B cell (primary cell): ENCODE results near the gene TMEM154. TPM values are rescaled to one million over a fixed set of nuclear protein-coding genes. Genes with fewer than 3 reads are reported as not detected.

Experiments used
- ATAC-seq: fragments of 200-7000 bp; cut with Tn5 transposase; one replicate; pipeline ENCODE4 v1.10.0; 2021; ENCODE audit warnings: low read depth, mild to moderate bottlenecking, moderate number of reproducible peaks, moderate library complexity
- CTCF ChIA-PET: fragments of 350-600 bp; sonication (Branson Sonifier 250); formaldehyde crosslinking; loops from one replicate; lab custom pipeline; 2021; ENCODE audit warnings: antibody characterized with exemption, inconsistent platforms; lab: Charles Lee
- POLR2A ChIA-PET: fragments of 350-600 bp; sonication (Branson Sonifier 250); formaldehyde crosslinking; loops from one replicate; lab custom pipeline; 2021; ENCODE audit warnings: antibody characterized with exemption; lab: Charles Lee
- DNase-seq: peaks from one replicate; pipeline ENCODE4 v3.0.0; 2013
- H2AFZ ChIP-seq: 2 replicates; pipeline ENCODE4 v1.6.1; 2012; ENCODE audit warnings: mild to moderate bottlenecking, low read depth, low read length; ENCODE audit not compliant: insufficient read depth, poor library complexity, severe bottlenecking
- H3K27ac ChIP-seq, 2 donors: 1 replicate in 1 of 2; 2 replicates in 1 of 2; pipeline ENCODE4 v1.5.1; 2012 to 2013; ENCODE audit warnings: low read length in 2 of 2, mild to moderate bottlenecking in 2 of 2, moderate library complexity in 1 of 2
- H3K27me3 ChIP-seq, 4 experiments: fragments of 200-600 bp in 1 of 4; sonication (generic) in 1 of 4; replicated peaks in 1 of 4; 1 replicate in 2 of 4; 2 replicates in 2 of 4; pipeline versions ENCODE4 v1.6.1 to v1.7.0; 2013 to 2016; ENCODE audit warnings: low read length in 3 of 4, mild to moderate bottlenecking in 2 of 4, mixed read lengths in 1 of 4, moderate library complexity in 1 of 4; ENCODE audit not compliant: insufficient read depth in 4 of 4, control insufficient read depth in 3 of 4; ENCODE audit errors: control extremely low read depth in 1 of 4
- H3K36me3 ChIP-seq, 2 experiments: replicated peaks in 1 of 2; 1 replicate in 1 of 2; 2 replicates in 1 of 2; pipeline versions ENCODE4 v1.6.1 to v1.7.1; 2013; ENCODE audit warnings: low read length in 1 of 2; ENCODE audit not compliant: insufficient read depth in 2 of 2, control insufficient read depth in 1 of 2; ENCODE audit errors: control extremely low read depth in 1 of 2, extremely low read depth in 1 of 2
- H3K4me1 ChIP-seq, 2 donors: fragments of 200-600 bp in 1 of 2; sonication (generic) in 1 of 2; 1 replicate in 1 of 2; 2 replicates in 1 of 2; pipeline versions ENCODE4 v1.5.1 to v1.6.1; 2013 to 2017; ENCODE audit warnings: low read length in 2 of 2; ENCODE audit not compliant: control insufficient read depth in 2 of 2, insufficient read depth in 2 of 2
- H3K4me2 ChIP-seq: replicated peaks from 2 replicates; pipeline ENCODE3; 2012; ENCODE audit warnings: mild to moderate bottlenecking, low read depth, low read length; ENCODE audit not compliant: poor library complexity, severe bottlenecking
- H3K4me3 ChIP-seq, 5 experiments: fragments of 200-600 bp in 1 of 5; sonication (generic) in 1 of 5; 1 replicate in 3 of 5; 2 replicates in 2 of 5; pipeline versions ENCODE4 v1.5.1 to v1.7.0; 2011 to 2016; ENCODE audit warnings: low read length in 4 of 5, mild to moderate bottlenecking in 4 of 5, low read depth in 2 of 5, control low read depth in 1 of 5, moderate library complexity in 1 of 5; ENCODE audit not compliant: insufficient read depth in 1 of 5; ENCODE audit errors: control extremely low read depth in 1 of 5, extremely low read depth in 1 of 5
- H3K79me2 ChIP-seq: fragments of 200-600 bp; sonication (generic); one replicate; pipeline ENCODE4 v1.6.0; 2016; ENCODE audit warnings: low read length; ENCODE audit not compliant: control insufficient read depth, insufficient read depth
- H3K9ac ChIP-seq: fragments of 200-600 bp; sonication (generic); 2 replicates; pipeline ENCODE4 v1.6.1; 2017; ENCODE audit warnings: mild to moderate bottlenecking, low read length, moderate library complexity
- H3K9me3 ChIP-seq, 3 donors: one replicate each; pipeline versions ENCODE4 v1.6.1 to v1.7.1; 2013; ENCODE audit warnings: low read length in 2 of 3; ENCODE audit not compliant: control insufficient read depth in 2 of 3, insufficient read depth in 1 of 3; ENCODE audit errors: control extremely low read depth in 1 of 3
- H4K20me1 ChIP-seq: 2 replicates; pipeline ENCODE4 v1.6.0; 2012; ENCODE audit warnings: mild to moderate bottlenecking, low read length; ENCODE audit not compliant: insufficient read depth, control insufficient read depth, poor library complexity, severe bottlenecking
- H3K27ac Mint-ChIP-seq: one replicate; pipeline ENCODE4 v1.8.0; 2021; ENCODE audit warnings: mixed read lengths
- H3K27me3 Mint-ChIP-seq: one replicate; pipeline ENCODE4 v1.8.0; 2021; ENCODE audit warnings: mixed read lengths
- H3K4me1 Mint-ChIP-seq: one replicate; pipeline ENCODE4 v1.8.0; 2021; ENCODE audit warnings: mixed read lengths
- H3K4me3 Mint-ChIP-seq: one replicate; pipeline ENCODE4 v1.8.0; 2021; ENCODE audit warnings: mixed read lengths
- H3K9me3 Mint-ChIP-seq: one replicate; pipeline ENCODE4 v1.8.0; 2022; ENCODE audit warnings: mixed read lengths; ENCODE audit not compliant: insufficient read depth
- EZH2 ChIP-seq: IDR thresholded peaks from 2 replicates; pipeline ENCODE4 v1.6.1; 2012; ENCODE audit warnings: borderline replicate concordance, low read depth, mild to moderate bottlenecking, moderate library complexity, low read length; ENCODE audit not compliant: insufficient read depth, poor library complexity, severe bottlenecking
- WGBS: methylation state at CpG from one replicate; pipeline ENCODE4 v1.1.5; 2013; ENCODE audit warnings: missing lambda C conversion rate; ENCODE audit not compliant: insufficient coverage; 5-methylcytosine and 5-hydroxymethylcytosine counted together
- intact Hi-C: fragments of 100-400 bp; cut with micrococcal nuclease; formaldehyde crosslinking; loops from one replicate; pipeline ENCODE4 v1.10.0; 2022
- polyA plus RNA-seq: library from polyadenylated mRNA; depleted of rRNA; stranded (reverse); fragments of >200 nt; gene quantifications from 2 replicates; pipeline ENCODE4 v1.2.3, GENCODE V29; 2012
- total RNA-seq, 2 donors: library from RNA; stranded (reverse); fragments of 120-200 nt in 1 of 2; gene quantifications; 1 replicate in 1 of 2; 2 replicates in 1 of 2; pipeline versions ENCODE4 v1.2.3 to v1.2.4, GENCODE V29; 2013 to 2022
- TF ChIP-seq, protein P1 (sequence below): fragments of 200-600 bp; IDR thresholded peaks from one replicate; pipeline ENCODE4 v1.8.0; 2022; ENCODE audit warnings: antibody characterized with exemption, mild to moderate bottlenecking

TMEM154 gene
- total and polyA plus RNA-seq, 2 donors (not counting 1 experiment from before 2014, with no cell fraction given): 20.1 to 99.1 TPM

DNA sequence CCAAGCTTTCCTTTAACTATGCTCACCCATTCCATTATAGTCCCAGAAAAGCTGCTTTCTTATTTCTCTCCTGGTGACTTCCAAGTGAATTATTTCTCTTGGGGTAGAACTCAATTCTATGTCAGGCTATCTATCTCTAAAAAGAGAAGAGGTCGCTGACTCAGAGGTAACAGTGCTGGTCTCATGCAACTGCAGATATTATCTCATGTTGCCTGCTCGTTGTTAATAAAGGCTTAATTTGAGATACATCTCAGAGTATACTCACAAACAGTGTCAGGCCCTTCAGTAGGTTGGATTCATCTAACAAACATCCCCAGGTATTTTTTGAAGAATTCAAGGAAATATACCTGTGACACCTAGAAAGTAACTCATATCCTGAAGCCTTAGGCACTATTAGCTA, 2.7 kb downstream of the TMEM154 start:
- ATAC-seq: no peak
- H3K4me3 ChIP-seq: peak overlapping the region in 2 of 5 experiments; percentile 10 to 44
- TF ChIP-seq, protein P1, sequence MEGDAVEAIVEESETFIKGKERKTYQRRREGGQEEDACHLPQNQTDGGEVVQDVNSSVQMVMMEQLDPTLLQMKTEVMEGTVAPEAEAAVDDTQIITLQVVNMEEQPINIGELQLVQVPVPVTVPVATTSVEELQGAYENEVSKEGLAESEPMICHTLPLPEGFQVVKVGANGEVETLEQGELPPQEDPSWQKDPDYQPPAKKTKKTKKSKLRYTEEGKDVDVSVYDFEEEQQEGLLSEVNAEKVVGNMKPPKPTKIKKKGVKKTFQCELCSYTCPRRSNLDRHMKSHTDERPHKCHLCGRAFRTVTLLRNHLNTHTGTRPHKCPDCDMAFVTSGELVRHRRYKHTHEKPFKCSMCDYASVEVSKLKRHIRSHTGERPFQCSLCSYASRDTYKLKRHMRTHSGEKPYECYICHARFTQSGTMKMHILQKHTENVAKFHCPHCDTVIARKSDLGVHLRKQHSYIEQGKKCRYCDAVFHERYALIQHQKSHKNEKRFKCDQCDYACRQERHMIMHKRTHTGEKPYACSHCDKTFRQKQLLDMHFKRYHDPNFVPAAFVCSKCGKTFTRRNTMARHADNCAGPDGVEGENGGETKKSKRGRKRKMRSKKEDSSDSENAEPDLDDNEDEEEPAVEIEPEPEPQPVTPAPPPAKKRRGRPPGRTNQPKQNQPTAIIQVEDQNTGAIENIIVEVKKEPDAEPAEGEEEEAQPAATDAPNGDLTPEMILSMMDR: no peak
- no peak for TF ChIP-seq EZH2
- WGBS: 40% methylated on average over 1 of the region's 2 CpGs
- CTCF ChIA-PET: interaction anchor here (0.8 to 11.4 kb wide), 9 partner anchors 9 to 142 kb away, joined by 3 to 112 read pairs (median 8); partner anchors contain the start of gene FBXW7
- peaks cover 0 to 21% of the 10 kb centered on the region in 2 experiments for H3K36me3 ChIP-seq
- H2AFZ ChIP-seq: no peak overlapping the region
- H3K27me3 ChIP-seq: no peaks in the 10 kb centered on the region
- peak overlapping the region; percentile 9 for H3K9ac ChIP-seq
- Mint-ChIP-seq H3K4me3 (peak overlapping the region; percentile 84), H3K27ac (peak overlapping the region; percentile 89), H3K4me1 (peaks cover 72% of the 10 kb centered on the region), H3K27me3 (no peaks in the 10 kb centered on the region), H3K9me3 (no peaks in the 10 kb centered on the region)
- DNase-seq: no peak
- H3K27ac ChIP-seq: peak overlapping the region; percentile 61 to 76
- peaks cover 60 to 64% of the 10 kb centered on the region in 2 donors for H3K4me1 ChIP-seq
- H3K4me2 ChIP-seq: peak overlapping the region; percentile 81
- H3K9me3 ChIP-seq: no peaks in the 10 kb centered on the region
- POLR2A ChIA-PET: interaction anchor here (0.6 to 2.8 kb wide), 3 partner anchors 14 to 126 kb away, joined by 3 to 8 read pairs (median 7); no protein-coding TSS in a partner anchor
- peaks cover 6% of the 10 kb centered on the region for H4K20me1 ChIP-seq
- peaks cover 78% of the 10 kb centered on the region for H3K79me2 ChIP-seq
- intact Hi-C loops: loop anchor here (2.0 kb wide), 1 partner anchor 58 kb away; no protein-coding TSS in a partner anchor
